Mesenchymal stem cell (in vitro differentiated cells and primary cell): Measurements from ENCODE around the gene NPY1R. TPM values are rescaled to one million over a fixed set of nuclear protein-coding genes. Genes with fewer than 3 reads are reported as not detected.

Source experiments
- DNase-seq: peaks from one replicate; pipeline ENCODE4 v3.0.0-alpha.2; 2013
- H2AFZ ChIP-seq: one replicate; pipeline ENCODE4 v1.6.1; 2013; ENCODE audit warnings: low read depth, mild to moderate bottlenecking, control low read depth, inconsistent platforms, low read length, moderate library complexity
- H2AK5ac ChIP-seq: 2 replicates; pipeline ENCODE4 v1.6.1; 2013; ENCODE audit warnings: low read length, moderate library complexity, mild to moderate bottlenecking, inconsistent platforms; ENCODE audit not compliant: severe bottlenecking
- H2BK120ac ChIP-seq: one replicate; pipeline ENCODE4 v1.6.1; 2013; ENCODE audit warnings: low read depth, mild to moderate bottlenecking, inconsistent platforms, low read length, moderate library complexity
- H2BK12ac ChIP-seq, 2 experiments: one replicate each; pipeline ENCODE4 v1.6.1; 2013; ENCODE audit warnings: inconsistent platforms in 2 of 2, low read length in 2 of 2, mild to moderate bottlenecking in 2 of 2, moderate library complexity in 2 of 2, control low read depth in 1 of 2
- H2BK15ac ChIP-seq: one replicate; pipeline ENCODE4 v1.6.1; 2013; ENCODE audit warnings: mild to moderate bottlenecking, low read depth, inconsistent platforms; ENCODE audit not compliant: poor library complexity, severe bottlenecking
- H2BK5ac ChIP-seq: 2 replicates; pipeline ENCODE4 v1.6.1; 2013; ENCODE audit warnings: low read depth, mild to moderate bottlenecking, low read length, control low read depth, inconsistent platforms; ENCODE audit not compliant: poor library complexity, severe bottlenecking
- H3K14ac ChIP-seq, 2 experiments: one replicate each; pipeline ENCODE4 v1.6.1; 2013; ENCODE audit warnings: inconsistent platforms in 2 of 2, low read length in 2 of 2, control low read depth in 1 of 2, mild to moderate bottlenecking in 1 of 2, moderate library complexity in 1 of 2
- H3K18ac ChIP-seq, 2 experiments: one replicate each; pipeline ENCODE4 v1.6.1; 2013; ENCODE audit warnings: inconsistent platforms in 2 of 2, low read length in 2 of 2, control low read depth in 1 of 2, low read depth in 1 of 2, mild to moderate bottlenecking in 1 of 2
- H3K23ac ChIP-seq, 2 experiments: one replicate each; pipeline ENCODE4 v1.6.1; 2013; ENCODE audit warnings: inconsistent platforms in 2 of 2, low read length in 2 of 2, mild to moderate bottlenecking in 2 of 2, moderate library complexity in 2 of 2, control low read depth in 1 of 2
- H3K27ac ChIP-seq: 2 replicates; pipeline ENCODE4 v1.5.1; 2013; ENCODE audit warnings: mild to moderate bottlenecking, moderate library complexity, low read length, control low read depth, inconsistent platforms; ENCODE audit not compliant: poor library complexity, severe bottlenecking
- H3K27me3 ChIP-seq, 2 experiments: 2 replicates each; pipeline versions ENCODE4 v1.6.1 to v1.7.0; 2013; ENCODE audit warnings: low read length in 2 of 2, mild to moderate bottlenecking in 2 of 2, moderate library complexity in 2 of 2, control low read depth in 1 of 2, inconsistent platforms in 1 of 2; ENCODE audit not compliant: control insufficient read depth in 1 of 2, insufficient read depth in 1 of 2
- H3K36me3 ChIP-seq, 2 experiments: 2 replicates each; pipeline versions ENCODE4 v1.6.1 to v1.7.0; 2013; ENCODE audit warnings: low read length in 2 of 2, control low read depth in 1 of 2, inconsistent platforms in 1 of 2, low read depth in 1 of 2, mild to moderate bottlenecking in 1 of 2; ENCODE audit not compliant: insufficient read depth in 2 of 2, control insufficient read depth in 1 of 2
- H3K4ac ChIP-seq, 2 experiments: one replicate each; pipeline ENCODE4 v1.6.1; 2013; ENCODE audit warnings: inconsistent platforms in 2 of 2, low read length in 2 of 2, mild to moderate bottlenecking in 2 of 2, moderate library complexity in 2 of 2, control low read depth in 1 of 2, low read depth in 1 of 2
- H3K4me1 ChIP-seq: 2 replicates; pipeline ENCODE4 v1.6.1; 2013; ENCODE audit warnings: low read depth, low read length, control low read depth; ENCODE audit not compliant: control insufficient read depth, insufficient read depth
- H3K4me2 ChIP-seq: 2 replicates; pipeline ENCODE4 v1.6.1; 2013; ENCODE audit warnings: low read length, mild to moderate bottlenecking, inconsistent platforms; ENCODE audit not compliant: poor library complexity, severe bottlenecking
- H3K4me3 ChIP-seq, 2 experiments: 2 replicates each; pipeline versions ENCODE4 v1.5.1 to v1.7.0; 2013; ENCODE audit warnings: low read length in 2 of 2, mild to moderate bottlenecking in 2 of 2, control low read depth in 1 of 2, low read depth in 1 of 2; ENCODE audit not compliant: insufficient read depth in 1 of 2
- H3K79me1 ChIP-seq: replicated peaks from 2 replicates; pipeline ENCODE4 v1.6.1; 2013; ENCODE audit warnings: mild to moderate bottlenecking, control low read depth, low read length, inconsistent platforms; ENCODE audit not compliant: poor library complexity, severe bottlenecking
- H3K9ac ChIP-seq: 2 replicates; pipeline ENCODE4 v1.7.0; 2013; ENCODE audit warnings: mild to moderate bottlenecking, low read length, moderate library complexity
- H3K9me3 ChIP-seq: 2 replicates; pipeline ENCODE4 v1.7.0; 2013; ENCODE audit warnings: mild to moderate bottlenecking, low read length; ENCODE audit not compliant: control insufficient read depth
- H4K8ac ChIP-seq: one replicate; pipeline ENCODE4 v1.6.1; 2013; ENCODE audit warnings: inconsistent platforms, mild to moderate bottlenecking, low read length, moderate library complexity
- H4K91ac ChIP-seq: one replicate; pipeline ENCODE4 v1.6.1; 2013; ENCODE audit warnings: mild to moderate bottlenecking, low read length, inconsistent platforms
- WGBS: methylation state at CpG from one replicate; pipeline ENCODE4 v1.1.7; 2013; ENCODE audit warnings: mixed read lengths; 5-methylcytosine and 5-hydroxymethylcytosine counted together
- polyA plus RNA-seq, 2 experiments: library from polyadenylated mRNA; stranded (reverse); fragments of 200-250 nt; gene quantifications; one replicate each; pipeline ENCODE4 v1.2.3, GENCODE V29; 2013

The NPY1R gene
- 16.2 TPM for polyA plus RNA-seq (2013, experiment 1 of 2)
- polyA plus RNA-seq (2013, experiment 2 of 2) = 16.8 TPM

- Histone ChIP-seq H4K8ac (peak within 1 kb of the TSS; percentile 37), H3K9me3 (no peaks in the 10 kb centered on the region), H3K4me1 (peaks cover 8% of the 10 kb centered on the region), H3K36me3 (peaks cover 0 to 4% of the 10 kb centered on the region in 2 experiments), H2BK12ac (peak within 1 kb of the TSS in 1 of 2 experiments; percentile 63), H2BK120ac (no peak within 1 kb of the TSS), H2BK5ac (peak within 1 kb of the TSS; percentile 24), H3K4me2 (peak within 1 kb of the TSS; percentile 100), H3K4ac (no peak within 1 kb of the TSS), H2AK5ac (no peak within 1 kb of the TSS), H3K23ac (peak within 1 kb of the TSS in 1 of 2 experiments; percentile 83), H2AFZ (peak within 1 kb of the TSS; percentile 86), H3K79me1 (peaks cover 19% of the 10 kb centered on the region), H3K18ac (peak within 1 kb of the TSS; percentile 24 to 66), H3K9ac (peak within 1 kb of the TSS; percentile 76), H3K27ac (peak within 1 kb of the TSS; percentile 86), H2BK15ac (peak within 1 kb of the TSS; percentile 6), H3K14ac (peak within 1 kb of the TSS in 1 of 2 experiments; percentile 94), H4K91ac (peak within 1 kb of the TSS; percentile 28), H3K27me3 (peaks cover 6 to 31% of the 10 kb centered on the region in 2 experiments), H3K4me3 (peak within 1 kb of the TSS; percentile 76 to 87)
- peak; percentile 87 for DNase-seq
- 13% methylated on average over 34 of the region's 36 CpGs for WGBS
These were observed at the start of gene NPY1R for GRCh38 chr4:163332526-163333406. Gene NPY1R (minus strand): TSS chr4:163332596. CDS start chr4:163326554, 6,042 bp downstream.

DNA sequence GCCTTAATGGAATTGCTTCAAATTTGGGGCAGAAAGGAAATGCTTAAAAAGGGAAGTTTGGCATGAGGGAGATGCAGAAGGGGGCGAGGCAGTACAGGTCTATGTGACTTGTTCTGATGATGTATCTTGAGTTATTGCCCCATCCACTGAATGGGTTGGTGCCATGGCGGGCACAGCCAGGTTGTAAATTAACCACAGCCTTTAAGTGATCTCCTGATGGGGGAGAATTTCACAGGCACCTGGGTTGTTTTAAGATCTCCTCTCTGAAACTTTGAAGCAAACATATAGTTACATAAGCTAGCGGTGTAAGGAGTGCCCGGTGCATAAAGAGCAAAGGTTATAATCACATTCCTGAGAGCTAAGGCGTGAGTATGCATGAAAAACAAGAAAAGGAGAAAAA is 48.3 kb upstream of the NPY1R start:
- no peak overlapping the region for H2BK15ac ChIP-seq
- H3K79me1 ChIP-seq = no peaks in the 10 kb centered on the region
- no peak overlapping the region for H2BK12ac ChIP-seq
- H2BK120ac ChIP-seq = no peak overlapping the region
- no peaks in the 10 kb centered on the region for H3K9me3 ChIP-seq
- no peak overlapping the region for H3K4me2 ChIP-seq
- H3K18ac ChIP-seq = no peak overlapping the region
- H3K14ac ChIP-seq = no peak overlapping the region
- H3K4me3 ChIP-seq = no peak overlapping the region
- H3K27me3 ChIP-seq = no peaks in the 10 kb centered on the region
- no peak overlapping the region for H3K9ac ChIP-seq
- DNase-seq = no peak
- H2AFZ ChIP-seq = no peak overlapping the region
- no peak overlapping the region for H3K4ac ChIP-seq
- no peak overlapping the region for H4K91ac ChIP-seq
- 81% methylated on average over 5 of the region's 5 CpGs for WGBS
- H2BK5ac ChIP-seq = no peak overlapping the region
- no peak overlapping the region for H2AK5ac ChIP-seq
- H3K4me1 ChIP-seq = peaks cover 7% of the 10 kb centered on the region
- no peak overlapping the region for H3K27ac ChIP-seq
- H3K36me3 ChIP-seq = no peaks in the 10 kb centered on the region
- H4K8ac ChIP-seq = no peak overlapping the region
- no peak overlapping the region for H3K23ac ChIP-seq

DNA sequence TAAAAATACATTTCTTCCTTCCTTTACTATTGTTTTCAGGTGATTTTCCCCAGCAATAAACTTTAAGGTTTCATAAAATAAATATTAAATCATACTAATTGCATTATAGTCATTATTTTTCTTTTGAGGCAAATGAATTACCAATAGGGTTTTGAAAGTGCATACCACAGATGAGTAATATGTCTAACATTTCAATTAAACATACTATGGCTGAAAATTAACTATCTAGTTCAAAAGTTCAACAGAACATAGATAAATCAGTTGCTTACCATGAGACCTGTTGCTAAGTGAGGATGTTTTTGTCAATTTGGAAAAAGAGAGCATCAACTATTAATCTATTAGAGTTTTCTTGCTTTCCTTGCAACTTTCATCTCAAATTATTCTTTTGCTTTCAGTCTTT is 46.3 kb upstream of the NPY1R start:
- Histone ChIP-seq H3K18ac (no peak overlapping the region), H3K4me1 (peaks cover 7% of the 10 kb centered on the region), H3K14ac (no peak overlapping the region), H3K27ac (peak overlapping the region; percentile 80), H2BK5ac (no peak overlapping the region), H3K4me3 (no peak overlapping the region), H3K23ac (no peak overlapping the region), H2BK12ac (no peak overlapping the region), H4K8ac (no peak overlapping the region), H3K79me1 (no peaks in the 10 kb centered on the region), H2BK120ac (no peak overlapping the region), H2AFZ (no peak overlapping the region), H3K4me2 (no peak overlapping the region), H3K36me3 (no peaks in the 10 kb centered on the region), H3K9me3 (no peaks in the 10 kb centered on the region), H3K4ac (no peak overlapping the region), H2BK15ac (no peak overlapping the region), H2AK5ac (no peak overlapping the region), H4K91ac (no peak overlapping the region), H3K9ac (no peak overlapping the region), H3K27me3 (no peaks in the 10 kb centered on the region)
- peak; percentile 16 for DNase-seq

DNA sequence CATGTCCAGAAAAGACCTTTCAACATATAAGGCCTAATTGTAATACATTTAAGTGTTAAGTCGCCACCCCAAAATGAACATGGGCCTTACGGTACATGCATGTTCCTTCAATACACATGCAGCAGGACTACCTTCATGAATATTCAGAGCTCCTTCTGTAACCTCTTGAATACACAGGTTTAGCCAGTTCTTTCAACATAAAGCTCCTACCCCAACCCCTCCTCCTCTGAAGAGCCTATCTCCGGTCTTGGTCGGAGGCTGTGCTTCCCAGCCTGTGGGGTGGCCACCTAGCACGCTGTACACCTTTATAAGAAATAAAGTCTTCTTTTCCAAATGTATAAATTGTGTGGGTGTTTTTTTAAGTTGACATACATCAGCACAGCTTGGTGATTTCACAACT is 39.6 kb upstream of the NPY1R start:
- Histone ChIP-seq H3K4me2 (no peak overlapping the region), H3K27me3 (no peaks in the 10 kb centered on the region), H3K18ac (no peak overlapping the region), H3K4me1 (no peaks in the 10 kb centered on the region), H4K91ac (no peak overlapping the region), H3K79me1 (no peaks in the 10 kb centered on the region), H3K36me3 (no peaks in the 10 kb centered on the region), H2AFZ (no peak overlapping the region), H3K27ac (no peak overlapping the region), H4K8ac (no peak overlapping the region), H3K14ac (no peak overlapping the region), H3K4ac (no peak overlapping the region), H3K9me3 (no peaks in the 10 kb centered on the region), H2BK5ac (no peak overlapping the region), H2AK5ac (no peak overlapping the region), H2BK120ac (no peak overlapping the region), H3K9ac (no peak overlapping the region), H3K4me3 (no peak overlapping the region), H3K23ac (no peak overlapping the region), H2BK15ac (no peak overlapping the region), H2BK12ac (no peak overlapping the region)
- WGBS = over 99% methylated on average over 3 of the region's 5 CpGs
- no peak for DNase-seq
